HG02571 (cell line): ENCODE results near the gene CKAP2L.
A peak's percentile ranks its signal among the peaks of the same experiment; 100 is the strongest.

Experiments used
- ATAC-seq: cut with Tn5 transposase; IDR thresholded peaks from one replicate; pipeline ENCODE4 v1.9.1; 2021; ENCODE audit warnings: mild to moderate bottlenecking, moderate library complexity; ENCODE audit not compliant: unreplicated experiment

Gene CKAP2L

GRCh38 chr2:112764071-112765044 lies at the start of gene CKAP2L:
Gene CKAP2L, minus strand, starts transcription at chr2:112764609. Its CDS starts 11 bp downstream, at chr2:112764598.
- peak; percentile 99 for ATAC-seq

- no peak for ATAC-seq
Observed at GRCh38 chr2:112813280-112813966, 49.0 kb upstream of the CKAP2L start.

- ATAC-seq: peak; percentile 61
Observed at GRCh38 chr2:112812318-112813267, 48.2 kb upstream of the CKAP2L start.

GRCh38 chr2:112811841-112812306 lies 47.5 kb upstream of the CKAP2L start:
- no peak for ATAC-seq

- no peak for ATAC-seq
Observed at GRCh38 chr2:112811276-112811831, 46.9 kb upstream of the CKAP2L start.

GRCh38 chr2:112809112-112809511 lies 44.7 kb upstream of the CKAP2L start:
- no peak for ATAC-seq

- no peak for ATAC-seq
Observed at GRCh38 chr2:112807233-112807807, 42.9 kb upstream of the CKAP2L start.

- peak; percentile 54 for ATAC-seq
Observed at GRCh38 chr2:112805542-112805941, 41.1 kb upstream of the CKAP2L start.

GRCh38 chr2:112803691-112804521 lies 39.5 kb upstream of the CKAP2L start:
- ATAC-seq: no peak

- ATAC-seq: no peak
Observed at GRCh38 chr2:112800881-112801583, 36.6 kb upstream of the CKAP2L start.

GRCh38 chr2:112798979-112799975 lies 34.9 kb upstream of the CKAP2L start:
- ATAC-seq: no peak

- ATAC-seq: no peak
Observed at GRCh38 chr2:112796486-112796885, 32.1 kb upstream of the CKAP2L start.

GRCh38 chr2:112795774-112796173 lies 31.4 kb upstream of the CKAP2L start:
- ATAC-seq: no peak

GRCh38 chr2:112794841-112795240 lies 30.4 kb upstream of the CKAP2L start:
- ATAC-seq: no peak

GRCh38 chr2:112794131-112794733 lies 29.8 kb upstream of the CKAP2L start:
- ATAC-seq: peak; percentile 63

GRCh38 chr2:112793449-112793978 lies 29.1 kb upstream of the CKAP2L start:
- ATAC-seq: no peak

- no peak for ATAC-seq
Observed at GRCh38 chr2:112792419-112792818, 28.0 kb upstream of the CKAP2L start.
